Amygdala (tissue), 56 donors: Measurements from ENCODE around the gene LYSMD3.
"Not testable (repeated sequence)": the region's sequence is repeated elsewhere in the genome, so short reads cannot be mapped to it uniquely, and the experiment has no call there.

Source experiments
- DNase-seq, 56 donors: peaks; one replicate each; lab custom pipeline; 2025; lab: John Stamatoyannopoulos, UW

Gene LYSMD3

GRCh38 chr5:90529194-90529938 lies at the start of gene LYSMD3:
Gene LYSMD3, minus strand, starts transcription at chr5:90529584. Its CDS starts 4,295 bp downstream, at chr5:90525289.
- peak; percentile 64 to 95 (median 91) for DNase-seq

- not testable (repeated sequence) for DNase-seq
Observed at GRCh38 chr5:90576566-90576965, 47.2 kb upstream of the LYSMD3 start.

- no peak for DNase-seq
Observed at GRCh38 chr5:90575712-90576111, 46.3 kb upstream of the LYSMD3 start.

- no peak for DNase-seq
Observed at GRCh38 chr5:90571147-90571773, 41.9 kb upstream of the LYSMD3 start.

- no peak for DNase-seq
Observed at GRCh38 chr5:90570034-90570433, 40.6 kb upstream of the LYSMD3 start.

GRCh38 chr5:90569084-90569483 lies 39.7 kb upstream of the LYSMD3 start:
- no peak for DNase-seq

GRCh38 chr5:90565491-90565890 lies 36.1 kb upstream of the LYSMD3 start:
- DNase-seq: no peak

GRCh38 chr5:90563108-90563507 lies 33.7 kb upstream of the LYSMD3 start:
- DNase-seq: no peak

GRCh38 chr5:90562341-90562740 lies 33.0 kb upstream of the LYSMD3 start:
- peak in 2 of 56 donors; percentile 1 to 3 for DNase-seq

GRCh38 chr5:90561766-90562165 lies 32.4 kb upstream of the LYSMD3 start:
- DNase-seq: no peak

- no peak for DNase-seq
Observed at GRCh38 chr5:90560771-90561170, 31.4 kb upstream of the LYSMD3 start.

GRCh38 chr5:90558344-90559192 lies 29.2 kb upstream of the LYSMD3 start, which contains the start of gene ADGRV1:
Gene ADGRV1, plus strand, starts transcription at chr5:90558797. Its CDS starts 99 bp downstream, at chr5:90558896.
- DNase-seq: peak in 53 of 56 donors; percentile 5 to 86 (median 58)

- no peak for DNase-seq
Observed at GRCh38 chr5:90557871-90558270, 28.5 kb upstream of the LYSMD3 start.

GRCh38 chr5:90557391-90557790 lies 28.0 kb upstream of the LYSMD3 start:
- DNase-seq: no peak

GRCh38 chr5:90555666-90556065 lies 26.3 kb upstream of the LYSMD3 start:
- no peak for DNase-seq

- DNase-seq: no peak
Observed at GRCh38 chr5:90554358-90555006, 25.1 kb upstream of the LYSMD3 start.

GRCh38 chr5:90553711-90554110 lies 24.3 kb upstream of the LYSMD3 start:
- DNase-seq: no peak

- DNase-seq: no peak
Observed at GRCh38 chr5:90551376-90551775, 22.0 kb upstream of the LYSMD3 start.

GRCh38 chr5:90550963-90551362 lies 21.6 kb upstream of the LYSMD3 start:
- DNase-seq: no peak

GRCh38 chr5:90549729-90550275 lies 20.4 kb upstream of the LYSMD3 start:
- no peak for DNase-seq
